GM23248 (cell line): ENCODE measurements around the gene METTL25B.

ENCODE experiments used
- EZH2 ChIP-seq: fragments of 200-600 bp; sonication (generic); IDR thresholded peaks from 2 replicates; pipeline ENCODE4 v1.6.1; 2018; ENCODE audit warnings: antibody characterized with exemption, mild to moderate bottlenecking; ENCODE audit not compliant: insufficient read depth, poor library complexity, severe bottlenecking
- EZH2phosphoT487 ChIP-seq: fragments of 200-600 bp; sonication (generic); IDR thresholded peaks from 2 replicates; pipeline ENCODE4 v1.6.1; 2018; ENCODE audit warnings: antibody characterized with exemption, moderate library complexity, mild to moderate bottlenecking, low read depth; ENCODE audit not compliant: insufficient read depth

DNA sequence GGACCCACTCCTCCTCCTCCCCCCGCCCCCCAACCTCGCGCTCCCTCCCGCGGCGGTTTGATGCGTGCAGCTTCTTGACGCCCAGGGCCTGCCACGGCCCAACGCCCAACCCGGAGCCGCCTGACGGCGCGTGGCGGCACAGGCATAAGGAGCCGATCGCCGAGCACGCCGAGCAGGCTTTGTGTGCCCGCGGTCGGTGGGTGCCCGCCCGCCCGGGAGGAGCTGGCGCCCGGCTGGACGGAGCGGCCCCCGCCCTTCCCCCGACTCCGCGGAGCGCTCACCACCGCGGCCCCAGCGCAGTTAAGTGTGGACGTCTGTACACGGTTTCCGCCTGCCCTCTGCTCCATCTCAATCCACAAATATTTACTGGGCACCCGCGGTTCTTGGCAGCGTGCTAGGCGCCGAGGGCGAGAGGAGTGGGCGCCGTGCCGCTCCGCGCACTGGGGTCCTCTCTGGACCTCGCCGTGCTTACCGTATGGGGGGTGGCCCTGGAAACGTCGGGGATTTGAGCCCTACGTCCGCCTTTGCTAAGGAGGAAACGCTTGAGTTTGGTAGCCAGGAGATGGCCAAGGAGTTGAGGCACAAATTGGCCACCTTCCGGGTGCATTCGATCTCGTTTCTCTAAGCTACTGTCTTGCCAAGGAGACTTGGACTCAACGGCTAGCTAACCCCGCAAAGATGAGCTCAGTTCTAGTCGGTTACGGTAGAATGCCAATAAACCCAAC is 23.6 kb downstream of the METTL25B start:
- TF ChIP-seq EZH2 (no peak), EZH2phosphoT487 (no peak)
